SJCRH30 (cell line): ENCODE measurements around the gene UNC13A. TPM values are rescaled to one million over a fixed set of nuclear protein-coding genes. Genes with fewer than 3 reads are reported as not detected.

Experiments
- DNase-seq, 2 experiments: peaks; one replicate each; pipeline ENCODE4 v3.0.0-alpha.2; 2015 to 2020
- H3K27ac ChIP-seq: fragments of 250-450 bp; sonication (Bioruptor Pico); 2 replicates; pipeline ENCODE4 v1.5.1; 2020; ENCODE audit warnings: mild to moderate bottlenecking, moderate library complexity
- H3K27me3 ChIP-seq: fragments of 250-450 bp; sonication (Bioruptor Pico); 2 replicates; pipeline ENCODE4 v1.5.1; 2020; ENCODE audit warnings: mild to moderate bottlenecking, moderate library complexity
- H3K36me3 ChIP-seq: fragments of 250-450 bp; sonication (Bioruptor Pico); 2 replicates; pipeline ENCODE4 v1.5.1; 2020; ENCODE audit warnings: mild to moderate bottlenecking, moderate library complexity
- H3K4me1 ChIP-seq: fragments of 250-450 bp; sonication (Bioruptor Pico); 2 replicates; pipeline ENCODE4 v1.5.1; 2020; ENCODE audit warnings: mild to moderate bottlenecking, moderate library complexity
- H3K4me3 ChIP-seq: fragments of 250-450 bp; sonication (Bioruptor Pico); 2 replicates; pipeline ENCODE4 v1.5.1; 2020; ENCODE audit warnings: mild to moderate bottlenecking, moderate library complexity
- H3K9me3 ChIP-seq: fragments of 250-450 bp; sonication (Bioruptor Pico); replicated peaks from 2 replicates; pipeline ENCODE4 v1.5.1; 2020; ENCODE audit warnings: mild to moderate bottlenecking, moderate library complexity
- total RNA-seq: library from RNA; depleted of rRNA; stranded (reverse); fragments of >200 nt; shearing (Covaris generic); gene quantifications from 2 replicates; pipeline ENCODE4 v1.2.3, GENCODE V29; 2014

UNC13A gene
- total RNA-seq, 1 experiment from 2014 or later: 0.02 TPM

DNA sequence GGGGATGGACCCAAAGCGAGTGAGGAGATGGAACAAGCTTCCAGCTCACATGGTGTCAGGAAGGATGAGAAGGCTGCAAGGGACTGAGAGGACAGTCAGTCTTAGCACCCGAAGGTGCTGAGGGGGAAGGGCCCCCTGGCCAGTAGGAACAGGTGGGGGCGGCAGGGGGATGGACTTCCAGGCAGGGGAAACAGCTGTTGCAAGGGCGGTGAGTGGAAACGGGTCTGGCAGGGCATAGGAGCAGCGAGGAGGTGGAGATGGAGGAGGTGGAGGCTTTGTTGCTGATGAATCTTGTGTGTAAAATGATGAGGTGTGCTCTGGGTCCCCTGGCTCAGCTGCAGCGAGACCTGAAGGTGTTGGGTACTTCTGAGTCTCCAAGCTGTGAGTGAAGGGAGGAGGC, 32.3 kb upstream of the UNC13A start:
- DNase-seq: peak; percentile 73 to 74
- Histone ChIP-seq H3K4me1 (peaks cover 3% of the 10 kb centered on the region; the same call in 1 of the 2 replicates), H3K9me3 (no peaks in the 10 kb centered on the region), H3K4me3 (peak overlapping the region; percentile 78), H3K27ac (no peak overlapping the region; the same call in 1 of the 2 replicates), H3K27me3 (no peaks in the 10 kb centered on the region), H3K36me3 (peaks cover 19% of the 10 kb centered on the region)

DNA sequence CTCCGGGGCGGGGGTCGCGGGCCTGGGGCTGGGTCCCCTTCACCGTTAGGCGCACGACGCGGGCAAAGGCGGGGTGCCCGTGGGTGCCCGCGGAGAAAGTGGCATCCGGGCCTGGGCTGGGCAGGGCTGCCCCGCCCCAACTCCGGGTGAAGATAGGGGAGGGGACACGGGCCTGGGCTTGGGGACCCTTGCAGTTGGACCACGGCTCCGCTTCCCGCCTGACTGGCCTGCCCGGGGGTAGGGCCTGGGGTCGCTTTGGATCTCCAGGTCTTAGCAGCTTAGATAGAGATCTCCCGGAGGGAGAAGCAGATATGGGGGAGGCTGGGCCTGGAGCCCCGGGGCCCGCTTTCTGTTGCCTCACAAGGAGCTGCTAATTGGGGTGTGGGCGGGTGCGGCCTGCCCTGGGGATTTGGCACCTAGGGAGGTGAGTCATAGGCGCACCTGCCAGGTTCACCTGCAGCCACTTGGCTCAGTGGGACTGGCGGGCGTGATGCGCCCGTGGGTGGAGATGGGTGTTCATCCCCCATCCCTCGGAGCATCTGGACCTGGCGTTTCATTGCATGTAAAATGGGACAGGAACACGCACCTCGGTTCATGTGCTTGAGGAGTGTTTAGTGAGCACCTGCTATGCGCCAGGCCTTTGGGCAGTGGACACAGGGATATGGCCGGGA, 31.7 kb upstream of the UNC13A start:
- Histone ChIP-seq H3K27ac (peak overlapping the region; percentile 11; the same call in 1 of the 2 replicates), H3K27me3 (no peaks in the 10 kb centered on the region), H3K4me1 (peaks cover 3% of the 10 kb centered on the region; the same call in 1 of the 2 replicates), H3K9me3 (no peaks in the 10 kb centered on the region), H3K36me3 (peaks cover 13% of the 10 kb centered on the region), H3K4me3 (peak overlapping the region; percentile 78)
- no peak for DNase-seq

DNA sequence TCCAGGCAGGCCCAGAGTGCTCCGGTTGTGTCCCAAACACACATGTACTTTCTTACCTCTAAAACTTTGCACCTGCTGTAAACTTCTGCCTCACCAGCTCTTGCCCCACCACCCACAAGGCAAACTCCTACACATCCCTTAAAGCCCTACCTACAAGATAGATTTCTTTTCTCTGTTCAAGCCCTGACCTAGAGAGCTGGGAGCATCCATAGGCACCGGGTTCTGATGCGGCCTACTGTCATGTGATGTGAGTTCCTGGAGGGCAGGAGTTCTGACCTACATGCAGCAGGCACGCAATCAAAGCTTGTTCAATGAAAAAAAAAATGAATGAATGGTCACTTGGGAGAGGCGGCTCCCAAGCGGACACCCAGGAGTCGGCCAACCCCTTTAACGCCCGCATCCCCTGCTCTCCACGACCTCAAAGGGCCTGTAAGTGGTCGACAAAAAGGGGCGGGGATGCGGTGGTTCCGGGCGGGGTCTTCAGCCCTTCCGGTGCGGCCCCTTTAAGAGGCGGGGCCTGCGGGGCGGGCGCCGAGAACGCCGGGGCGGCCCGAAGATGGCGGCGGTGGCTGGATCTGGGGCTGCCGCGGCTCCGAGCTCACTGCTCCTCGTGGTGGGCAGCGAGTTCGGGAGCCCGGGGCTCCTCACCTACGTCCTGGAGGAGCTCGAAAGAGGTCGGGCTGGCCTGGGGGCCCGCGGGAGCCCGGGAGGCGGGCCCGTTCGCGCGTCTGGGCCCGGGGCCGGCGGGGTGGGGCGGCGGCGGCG, 31.0 kb upstream of the UNC13A start, which contains the start of gene MAP1S:
MAP1S (plus strand) TSS at position 534 of the 765 bp plus-strand sequence; CDS start at position 557, 23 bp downstream.
- Histone ChIP-seq H3K4me1 (peaks cover 3% of the 10 kb centered on the region; the same call in 1 of the 2 replicates), H3K4me3 (peak within 1 kb of the TSS; percentile 78), H3K27ac (peak within 1 kb of the TSS; percentile 35; the same call in 1 of the 2 replicates), H3K36me3 (peaks cover 6% of the 10 kb centered on the region), H3K9me3 (no peaks in the 10 kb centered on the region), H3K27me3 (no peaks in the 10 kb centered on the region)
- DNase-seq: peak; percentile 85 to 86

DNA sequence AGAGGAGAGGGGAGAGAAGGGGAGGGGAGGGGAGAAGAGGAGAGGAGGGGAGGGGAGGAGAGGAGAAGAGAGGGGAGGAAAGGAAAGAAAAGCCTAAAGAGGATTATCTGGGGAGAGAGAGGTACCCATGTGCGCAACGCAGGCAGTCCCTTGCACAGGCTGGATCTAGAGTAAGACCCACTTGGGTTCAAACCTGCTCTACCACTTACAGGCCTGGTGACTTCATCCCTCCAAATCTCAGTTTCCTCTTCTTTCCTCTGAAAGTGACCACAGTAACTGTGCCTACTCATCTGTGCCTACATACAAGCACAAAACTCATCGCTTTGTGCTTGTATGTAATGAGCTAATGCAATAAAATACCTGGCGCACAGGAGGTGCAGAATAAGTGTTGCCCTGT, 30.4 kb upstream of the UNC13A start:
- H3K27ac ChIP-seq: no peak overlapping the region
- no peak overlapping the region; the same call in 1 of the 2 replicates for H3K4me3 ChIP-seq
- H3K4me1 ChIP-seq: peaks cover 3% of the 10 kb centered on the region; the same call in 1 of the 2 replicates

DNA sequence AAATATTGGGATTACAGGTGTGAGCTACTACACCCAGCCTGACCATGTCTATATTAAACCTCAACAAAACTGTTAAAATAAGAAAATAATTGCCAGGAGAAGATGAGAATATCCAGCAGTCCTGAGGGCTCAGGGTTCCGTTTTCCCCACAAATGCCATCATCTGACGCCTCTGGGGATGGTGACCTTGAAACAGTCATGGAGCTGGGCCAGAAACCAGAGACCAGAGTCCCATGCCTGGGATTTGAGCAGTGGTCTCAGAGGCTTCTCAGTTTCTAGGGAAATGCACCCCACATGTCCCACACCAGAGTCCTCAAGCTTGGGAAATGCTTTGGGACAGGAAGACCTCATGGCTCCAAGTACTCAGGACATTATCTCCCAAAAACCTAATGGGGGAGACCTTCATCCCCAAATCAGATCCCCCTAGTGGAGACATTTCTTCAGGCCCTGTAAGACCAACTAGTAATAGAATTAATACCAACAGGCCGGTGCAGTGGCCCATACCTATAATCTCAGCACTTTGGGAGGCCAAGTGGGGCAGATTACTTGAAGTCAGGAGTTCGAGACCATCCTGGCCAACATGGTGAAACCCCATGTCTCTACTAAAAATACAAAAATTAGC, 28.3 kb upstream of the UNC13A start:
- DNase-seq: no peak
- no peaks in the 10 kb centered on the region for H3K36me3 ChIP-seq
- H3K27ac ChIP-seq: no peak overlapping the region
- peaks cover 3% of the 10 kb centered on the region; the same call in 1 of the 2 replicates for H3K4me1 ChIP-seq
- H3K9me3 ChIP-seq: no peaks in the 10 kb centered on the region
- H3K4me3 ChIP-seq: no peak overlapping the region
- H3K27me3 ChIP-seq: peaks cover 6% of the 10 kb centered on the region; the same call in 1 of the 2 replicates

More for the DNA sequence above, 30.4 kb upstream of the UNC13A start:
- peaks cover 4% of the 10 kb centered on the region; the same call in 1 of the 2 replicates for H3K36me3 ChIP-seq
- no peaks in the 10 kb centered on the region for H3K27me3 ChIP-seq
- no peaks in the 10 kb centered on the region for H3K9me3 ChIP-seq
- no peak for DNase-seq

DNA sequence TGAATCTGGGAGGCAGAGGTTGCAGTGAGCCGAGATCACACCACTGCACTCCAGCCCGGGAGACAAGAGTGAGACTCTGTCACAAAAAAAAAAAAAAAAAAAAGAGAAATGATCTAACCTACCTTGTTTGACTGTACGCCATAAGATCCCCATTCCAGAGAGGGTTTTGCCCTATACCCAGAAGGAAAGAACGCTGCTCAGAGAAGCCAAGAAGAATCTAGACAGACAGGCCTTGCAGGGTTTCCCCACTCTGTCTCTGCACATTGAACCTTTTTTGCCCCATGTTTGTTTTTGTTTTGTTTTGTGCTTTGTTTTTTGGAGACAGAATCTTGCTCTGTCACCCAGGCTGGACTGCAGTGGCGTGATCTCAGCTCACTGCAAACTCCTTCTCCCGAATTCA, 23.7 kb upstream of the UNC13A start:
- Histone ChIP-seq H3K27ac (no peak overlapping the region), H3K27me3 (peaks cover 6% of the 10 kb centered on the region; the same call in 1 of the 2 replicates), H3K36me3 (no peaks in the 10 kb centered on the region), H3K9me3 (no peaks in the 10 kb centered on the region), H3K4me3 (no peak overlapping the region), H3K4me1 (no peaks in the 10 kb centered on the region)
- DNase-seq: no peak

DNA sequence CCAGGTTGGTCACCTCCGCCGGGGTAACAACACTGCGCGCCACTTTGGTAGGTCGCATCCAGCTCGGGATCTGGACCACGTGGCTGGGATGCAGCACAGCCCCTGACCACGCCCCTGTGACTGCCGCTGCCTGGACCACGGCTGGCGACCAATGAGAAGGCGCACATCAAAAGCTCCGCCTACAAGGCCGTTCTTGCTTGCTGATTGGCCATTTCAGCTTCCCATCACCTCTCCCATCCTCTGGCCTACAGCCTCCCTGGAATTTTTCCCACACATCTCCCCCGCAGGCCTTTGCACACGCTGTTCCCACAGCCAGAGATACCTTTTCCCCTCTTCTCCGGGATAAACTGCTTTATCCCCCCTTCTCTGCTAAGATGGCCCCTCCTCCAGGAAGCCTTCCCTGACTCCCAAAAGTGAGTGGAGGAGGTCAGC, 18.6 kb upstream of the UNC13A start:
- H3K27me3 ChIP-seq: peaks cover 3% of the 10 kb centered on the region
- no peaks in the 10 kb centered on the region for H3K36me3 ChIP-seq
- H3K4me1 ChIP-seq: no peaks in the 10 kb centered on the region
- peak; percentile 58 to 75 for DNase-seq
- H3K9me3 ChIP-seq: no peaks in the 10 kb centered on the region
- H3K27ac ChIP-seq: no peak overlapping the region
- H3K4me3 ChIP-seq: no peak overlapping the region

DNA sequence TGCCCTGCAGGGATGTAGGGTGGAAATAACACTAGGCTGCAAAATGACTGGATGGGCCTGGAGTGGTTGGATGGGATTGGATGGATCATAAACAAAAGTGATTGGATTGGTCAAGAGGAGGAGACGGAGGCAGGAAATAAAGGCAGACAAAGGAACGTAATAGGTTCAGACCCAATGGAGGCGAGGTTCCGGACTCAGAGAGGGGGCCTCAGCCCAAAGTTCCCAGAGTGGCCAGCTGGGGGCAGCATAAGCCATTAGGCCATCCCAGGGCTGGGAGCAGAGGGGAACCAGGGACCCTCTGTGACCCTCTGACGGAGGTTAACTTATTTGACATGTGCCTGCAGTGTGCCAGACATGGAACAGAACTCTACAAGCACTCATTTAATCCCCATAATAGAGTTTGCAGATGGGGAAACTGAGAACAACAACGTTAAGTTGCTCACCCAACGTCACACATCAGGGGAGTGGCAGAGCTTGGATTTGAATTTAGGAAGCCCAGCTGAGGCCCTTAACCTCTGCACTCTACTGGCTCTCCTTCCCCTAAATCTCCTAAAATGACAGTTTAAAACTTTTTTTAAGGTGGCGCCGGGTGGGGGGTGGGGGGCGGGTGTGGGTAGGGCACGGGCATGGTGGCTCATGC, 15.8 kb upstream of the UNC13A start:
- Histone ChIP-seq H3K4me3 (no peak overlapping the region), H3K27me3 (peaks cover 21% of the 10 kb centered on the region), H3K9me3 (no peaks in the 10 kb centered on the region), H3K27ac (no peak overlapping the region), H3K36me3 (no peaks in the 10 kb centered on the region), H3K4me1 (no peaks in the 10 kb centered on the region)
- DNase-seq: peak; percentile 57 to 71

DNA sequence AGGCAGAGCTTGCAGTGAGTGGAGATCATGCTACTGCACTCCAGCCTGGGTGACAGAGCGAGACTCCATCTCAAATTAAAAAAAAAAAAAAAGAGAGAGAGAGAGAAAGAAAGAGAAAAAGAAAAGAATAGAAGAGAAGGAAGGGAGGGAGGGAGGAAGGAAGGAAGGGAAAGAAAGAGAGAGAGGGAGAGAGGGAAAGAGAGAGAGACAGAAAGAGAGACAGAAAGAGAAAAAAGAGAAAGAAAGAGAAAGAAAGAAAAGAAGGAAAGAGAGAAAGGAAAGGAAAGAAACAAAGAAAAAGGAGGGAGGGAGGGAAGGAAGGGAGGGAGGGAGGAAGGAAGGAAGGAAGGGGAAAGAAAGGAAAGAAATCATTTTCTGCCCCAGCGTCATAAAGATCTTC, 7.0 kb upstream of the UNC13A start:
- H3K4me3 ChIP-seq: no peak overlapping the region
- no peaks in the 10 kb centered on the region for H3K4me1 ChIP-seq
- H3K27ac ChIP-seq: no peak overlapping the region
- DNase-seq: no peak
- H3K36me3 ChIP-seq: no peaks in the 10 kb centered on the region
- peaks cover 25% of the 10 kb centered on the region for H3K27me3 ChIP-seq
- no peaks in the 10 kb centered on the region for H3K9me3 ChIP-seq

DNA sequence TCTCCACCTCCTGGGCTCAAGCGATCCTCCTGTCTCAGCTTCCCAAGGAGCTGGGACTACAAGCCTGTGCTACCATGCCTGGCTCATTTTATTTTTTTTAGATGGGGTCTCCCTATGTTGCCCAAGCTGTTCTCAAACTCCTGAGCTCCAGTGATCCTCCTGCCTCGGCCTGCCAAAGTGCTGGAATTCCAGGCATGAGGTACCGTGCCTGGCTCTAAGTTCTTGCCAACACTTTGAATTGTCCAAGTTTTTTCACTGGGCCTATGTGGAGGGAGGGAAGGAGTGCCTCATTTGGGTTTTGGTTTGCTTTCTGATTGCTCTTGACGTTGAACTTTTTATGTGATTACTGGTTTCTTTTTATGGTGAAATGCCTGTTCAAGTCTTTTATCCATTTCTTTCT, 4.4 kb upstream of the UNC13A start:
- Histone ChIP-seq H3K27me3 (peaks cover 9% of the 10 kb centered on the region; the same call in 1 of the 2 replicates), H3K36me3 (no peaks in the 10 kb centered on the region), H3K4me1 (no peaks in the 10 kb centered on the region), H3K9me3 (no peaks in the 10 kb centered on the region), H3K27ac (no peak overlapping the region), H3K4me3 (no peak overlapping the region)
- DNase-seq: no peak

DNA sequence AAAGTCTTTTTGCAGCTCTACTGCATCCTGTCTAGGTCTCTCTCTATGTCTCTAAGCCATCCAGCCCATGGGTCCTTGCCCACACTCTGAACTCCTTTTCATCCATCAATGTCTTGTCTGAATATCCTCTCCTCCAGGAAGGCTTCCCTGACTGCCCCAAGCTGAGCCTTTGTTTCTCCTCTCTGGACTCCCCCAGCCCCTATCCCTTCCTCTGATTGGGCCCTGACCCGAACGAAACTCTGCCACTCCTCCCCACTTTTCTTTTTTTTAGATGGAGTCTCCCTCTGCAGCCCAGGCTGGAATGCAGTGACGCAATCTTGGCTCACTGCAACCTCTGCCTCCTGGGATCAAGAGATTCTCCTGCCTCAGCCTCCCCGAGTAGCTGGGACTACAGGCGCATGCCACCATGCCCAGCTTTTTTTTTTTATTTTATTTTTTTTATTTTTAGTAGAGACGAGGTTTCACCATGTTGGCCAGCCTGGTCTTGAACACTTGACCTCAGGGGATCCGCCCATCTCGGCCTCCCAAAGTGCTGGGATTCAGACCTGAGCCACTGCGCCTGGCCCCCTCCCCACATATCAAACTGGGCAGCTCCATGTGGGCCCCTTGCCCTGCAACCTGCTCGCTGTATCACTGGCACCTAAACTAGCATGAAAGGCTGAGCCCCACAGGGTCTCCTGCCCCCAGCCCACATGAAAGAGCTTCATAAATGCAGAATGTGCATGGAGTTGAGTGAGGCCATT, 870 bp upstream of the UNC13A start:
- Histone ChIP-seq H3K27me3 (peaks cover 5% of the 10 kb centered on the region; the same call in 1 of the 2 replicates), H3K27ac (no peak overlapping the region), H3K36me3 (no peaks in the 10 kb centered on the region), H3K9me3 (no peaks in the 10 kb centered on the region), H3K4me3 (no peak overlapping the region), H3K4me1 (no peaks in the 10 kb centered on the region)
- DNase-seq: no peak

DNA sequence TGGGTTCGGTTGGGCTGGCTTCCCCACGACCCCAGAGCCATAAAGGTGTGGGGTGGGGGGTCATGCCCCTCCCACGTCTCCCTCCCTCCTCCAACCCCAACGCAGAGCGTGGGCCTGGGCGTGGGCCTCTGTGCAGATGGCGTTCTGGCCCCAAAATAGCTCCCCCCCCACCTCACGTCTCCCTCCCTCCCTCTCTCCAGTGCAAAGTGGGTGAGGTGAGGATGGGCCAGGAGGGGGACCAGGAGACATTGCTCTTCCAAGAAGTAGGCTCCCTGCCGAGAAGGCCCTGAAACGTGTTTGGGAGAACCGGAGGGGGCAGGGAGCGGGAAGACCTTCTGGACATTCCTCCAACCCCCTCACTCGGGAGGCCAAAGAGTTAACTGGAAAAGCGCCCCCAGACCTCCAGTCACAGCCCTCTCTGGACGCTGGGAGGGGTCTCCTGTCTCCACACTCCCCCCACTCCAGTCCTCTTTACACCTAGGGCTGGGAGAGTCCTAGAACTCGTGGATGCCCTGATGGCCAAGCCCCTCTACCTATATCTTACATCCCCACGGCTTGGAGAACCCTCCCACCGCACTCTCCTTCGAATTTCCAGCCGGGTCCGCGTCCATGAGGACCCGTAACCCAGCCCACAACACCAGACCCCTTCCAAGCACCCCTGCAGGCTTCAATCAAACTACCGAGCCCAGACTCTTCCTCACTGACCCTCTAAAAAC, 855 bp downstream of the UNC13A start:
- Histone ChIP-seq H3K4me1 (no peaks in the 10 kb centered on the region), H3K4me3 (no peak overlapping the region), H3K27ac (no peak overlapping the region), H3K9me3 (no peaks in the 10 kb centered on the region), H3K27me3 (peaks cover 3% of the 10 kb centered on the region; the same call in 1 of the 2 replicates), H3K36me3 (no peaks in the 10 kb centered on the region)
- no peak for DNase-seq

DNA sequence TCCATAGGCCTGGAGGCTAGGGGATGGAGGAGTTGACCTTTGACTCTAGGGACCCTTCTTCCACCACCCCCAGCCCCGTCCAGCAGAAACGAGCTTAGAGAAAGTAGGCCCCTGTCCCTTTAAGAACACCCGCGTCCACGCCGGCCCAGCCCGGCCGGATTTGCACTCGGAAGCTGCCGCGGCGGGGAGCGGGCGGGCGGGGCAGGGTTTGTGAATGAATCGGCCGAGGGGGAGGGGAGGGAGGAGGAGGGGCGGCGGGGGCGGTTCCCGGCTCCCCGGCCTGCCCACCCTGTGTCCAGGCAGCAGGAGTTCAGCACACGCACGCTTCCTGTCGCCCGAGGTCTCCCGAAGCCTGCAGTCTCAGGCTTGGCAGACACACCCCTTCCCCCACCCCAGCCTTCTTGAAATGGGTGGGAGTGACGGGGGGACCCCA, 1.5 kb downstream of the UNC13A start:
- Histone ChIP-seq H3K36me3 (no peaks in the 10 kb centered on the region), H3K27me3 (peaks cover 3% of the 10 kb centered on the region; the same call in 1 of the 2 replicates), H3K9me3 (no peaks in the 10 kb centered on the region), H3K4me3 (peak overlapping the region; percentile 34), H3K4me1 (no peaks in the 10 kb centered on the region), H3K27ac (no peak overlapping the region)
- DNase-seq: peak; percentile 64 to 71
